Suprapubic skin (tissue), 3 donors: ENCODE data around the gene ARID1A.

Experiments used
- CTCF ChIP-seq, 2 donors: fragments of 200-600 bp in 1 of 2; fragments of 450-650 bp in 1 of 2; sonication (generic) in 1 of 2; IDR thresholded peaks; one replicate each; pipeline ENCODE4 v1.5.1; 2016 to 2019; ENCODE audit warnings: antibody characterized with exemption in 2 of 2, mild to moderate bottlenecking in 1 of 2, moderate library complexity in 1 of 2
- POLR2A ChIP-seq, 2 donors: fragments of 450-650 bp; IDR thresholded peaks; one replicate each; pipeline ENCODE4 v1.6.1; 2017; ENCODE audit warnings: antibody characterized with exemption in 2 of 2, mild to moderate bottlenecking in 2 of 2, moderate library complexity in 2 of 2

- TF ChIP-seq POLR2A (IDR thresholded peaks at IDR 0.05) = peak in 1 of 2 donors; percentile 49
- peak in 1 of 2 donors; percentile 9 for TF ChIP-seq CTCF (IDR thresholded peaks at IDR 0.05)
These were observed 3.5 kb upstream of the ARID1A start for GRCh38 chr1:26692211-26692792.
